GM21423 (cell line): ENCODE results near the gene BTNL3.
"Not testable (repeated sequence)": the region's sequence is repeated elsewhere in the genome, so short reads cannot be mapped to it uniquely, and the experiment has no call there.

Experiments used
- ATAC-seq: cut with Tn5 transposase; IDR thresholded peaks from one replicate; pipeline ENCODE4 v1.9.1; 2021; ENCODE audit warnings: mild to moderate bottlenecking, moderate library complexity; ENCODE audit not compliant: unreplicated experiment

BTNL3 gene

DNA sequence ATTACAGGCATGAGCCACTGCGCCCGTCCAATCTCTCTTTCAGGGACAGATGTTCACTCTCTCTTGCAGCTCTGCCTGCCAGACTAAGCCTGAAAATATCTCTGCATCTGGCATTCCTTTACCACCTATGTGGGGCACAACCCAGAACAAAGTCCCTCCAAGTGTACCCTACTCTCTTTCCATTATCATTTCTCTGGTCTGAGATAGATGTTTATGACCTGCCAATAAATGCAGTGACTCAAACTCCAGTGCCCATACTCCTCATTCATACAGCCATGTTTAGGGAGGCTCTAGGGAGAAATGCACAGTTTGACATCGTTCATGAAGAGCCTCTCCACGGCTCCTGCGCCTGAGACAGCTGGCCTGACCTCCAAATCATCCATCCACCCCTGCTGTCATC is at the start of gene BTNL3:
BTNL3 (plus strand) TSS at position 255 of the 400 bp plus-strand sequence. CDS start 183 bp downstream, outside the sequence.
- ATAC-seq, result no peak

DNA sequence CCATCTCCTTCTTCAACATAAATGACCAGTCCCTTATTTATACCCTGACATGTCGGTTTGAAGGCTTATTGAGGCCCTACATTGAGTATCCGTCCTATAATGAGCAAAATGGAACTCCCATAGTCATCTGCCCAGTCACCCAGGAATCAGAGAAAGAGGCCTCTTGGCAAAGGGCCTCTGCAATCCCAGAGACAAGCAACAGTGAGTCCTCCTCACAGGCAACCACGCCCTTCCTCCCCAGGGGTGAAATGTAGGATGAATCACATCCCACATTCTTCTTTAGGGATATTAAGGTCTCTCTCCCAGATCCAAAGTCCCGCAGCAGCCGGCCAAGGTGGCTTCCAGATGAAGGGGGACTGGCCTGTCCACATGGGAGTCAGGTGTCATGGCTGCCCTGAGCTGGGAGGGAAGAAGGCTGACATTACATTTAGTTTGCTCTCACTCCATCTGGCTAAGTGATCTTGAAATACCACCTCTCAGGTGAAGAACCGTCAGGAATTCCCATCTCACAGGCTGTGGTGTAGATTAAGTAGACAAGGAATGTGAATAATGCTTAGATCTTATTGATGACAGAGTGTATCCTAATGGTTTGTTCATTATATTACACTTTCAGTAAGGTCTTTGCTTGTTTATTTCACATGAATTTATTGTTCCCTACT is 38.2 kb upstream of the BTNL3 start:
- no peak for ATAC-seq

DNA sequence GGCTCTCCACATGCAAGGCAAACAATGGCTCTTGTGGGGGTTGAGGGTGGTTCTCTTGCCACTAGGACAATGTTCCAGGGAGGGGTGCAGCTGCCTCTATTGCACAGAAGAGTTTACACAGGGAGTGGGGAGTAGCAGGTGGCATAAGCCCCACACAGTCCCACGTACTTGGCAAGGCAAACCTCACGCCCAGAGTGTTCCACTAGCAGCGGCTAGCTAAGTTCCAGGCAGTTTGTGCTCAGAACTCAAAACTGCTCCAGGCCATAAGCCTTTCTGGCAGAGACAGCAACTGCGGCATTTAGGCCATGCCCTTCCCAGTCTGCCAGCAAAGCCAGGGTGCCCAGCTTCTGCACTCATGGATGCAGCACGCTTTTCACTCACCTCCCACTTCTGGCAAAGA is 29.0 kb upstream of the BTNL3 start:
- ATAC-seq, result no peak

GRCh38 chr5:180960209-180960608 is 28.4 kb upstream of the BTNL3 start:
- ATAC-seq, result no peak

DNA sequence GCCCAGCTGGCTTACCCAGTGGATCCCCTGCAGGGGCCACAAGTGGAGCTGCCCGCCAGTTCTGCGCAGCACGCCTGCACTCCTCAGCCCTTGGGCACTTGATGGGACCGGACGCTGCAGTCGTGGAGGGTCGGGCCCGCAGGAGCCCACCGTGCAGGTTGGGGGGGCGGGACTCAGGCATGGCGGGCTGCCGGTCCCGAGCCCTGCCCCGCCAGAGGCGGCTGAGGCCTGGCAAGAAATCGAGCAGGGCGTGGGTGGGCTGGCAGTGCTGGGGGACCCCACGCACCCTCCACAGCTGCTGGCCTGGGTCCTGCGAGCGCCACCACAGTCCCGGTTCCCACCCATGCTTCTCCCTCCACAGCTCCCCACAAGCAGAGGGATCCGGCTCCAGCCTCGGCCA is 19.2 kb upstream of the BTNL3 start:
- ATAC-seq, result no peak

DNA sequence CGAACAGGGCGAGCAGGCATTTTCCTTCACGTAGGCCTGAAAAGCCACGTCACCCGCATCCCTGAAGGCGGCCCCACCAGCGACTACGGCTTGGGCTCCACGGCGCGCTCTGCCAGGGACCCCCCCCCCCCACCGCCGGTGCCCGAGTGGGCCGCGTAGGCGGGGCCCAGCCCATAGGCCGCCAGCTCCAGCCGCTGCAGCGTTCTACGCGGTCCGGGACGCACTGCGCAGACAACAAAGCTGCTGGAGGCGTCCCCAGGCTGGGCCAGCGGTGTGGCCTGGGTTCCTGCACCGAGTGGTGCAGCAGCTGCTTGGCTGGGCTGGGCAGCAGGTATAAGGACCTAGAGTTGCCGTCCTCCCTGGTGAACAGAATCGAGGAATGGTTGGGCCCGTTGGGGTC is 18.3 kb upstream of the BTNL3 start:
- no peak for ATAC-seq

- ATAC-seq, result no peak
These were observed 17.8 kb upstream of the BTNL3 start for GRCh38 chr5:180970875-180971274.

DNA sequence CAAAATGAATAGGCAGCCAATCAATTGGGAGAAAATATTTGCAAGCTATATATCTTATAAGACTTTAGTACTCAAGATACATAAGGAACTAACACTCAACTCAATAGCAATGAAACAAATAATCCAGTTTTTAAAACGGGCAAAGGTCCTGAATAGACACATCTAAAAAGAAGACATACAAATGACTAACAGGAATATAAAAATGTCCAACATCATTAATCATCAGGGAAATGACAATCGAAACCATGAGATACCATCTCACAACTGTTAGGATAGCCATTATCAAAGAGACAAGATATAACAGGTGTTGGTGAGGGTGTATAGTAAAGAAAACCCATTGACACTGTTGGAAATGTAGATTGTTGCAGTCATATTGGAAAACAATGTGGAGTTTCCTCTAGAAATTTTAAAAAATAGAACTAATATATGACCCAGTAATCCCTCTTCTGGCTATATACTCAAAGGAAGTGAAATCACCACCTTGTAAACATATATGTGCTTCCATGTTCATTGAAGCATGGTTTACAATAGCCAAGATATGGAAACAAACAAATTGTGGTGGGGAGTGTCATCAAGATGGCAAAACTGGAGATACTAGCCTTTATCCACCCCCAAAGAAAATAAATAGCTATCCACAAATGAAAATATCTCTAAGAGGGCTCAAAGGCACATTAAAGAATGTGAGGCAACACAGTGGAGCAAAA is 13.9 kb upstream of the BTNL3 start:
- ATAC-seq, result peak; percentile 30

DNA sequence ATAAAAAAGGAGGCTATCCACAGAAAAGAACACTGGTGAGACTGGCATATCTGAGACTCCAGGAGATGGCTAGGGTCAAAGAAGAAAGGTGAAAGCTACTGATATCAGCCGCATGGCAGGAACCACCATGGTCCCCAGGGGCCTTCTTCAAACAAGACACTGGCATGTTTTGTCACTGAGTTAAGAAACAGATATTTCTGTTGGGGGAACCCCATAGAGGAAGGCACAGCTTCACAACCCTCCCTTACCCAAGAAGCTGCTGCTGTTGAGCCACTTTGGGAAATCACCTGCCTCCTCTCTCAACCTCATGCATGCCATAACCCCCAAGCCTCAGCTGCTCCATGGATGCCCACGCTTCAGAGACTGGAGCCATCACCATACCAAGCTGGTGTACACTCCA is 13.3 kb upstream of the BTNL3 start:
- peak; percentile 93 for ATAC-seq

- ATAC-seq, result no peak
These were observed 12.1 kb upstream of the BTNL3 start for GRCh38 chr5:180976518-180976917.

DNA sequence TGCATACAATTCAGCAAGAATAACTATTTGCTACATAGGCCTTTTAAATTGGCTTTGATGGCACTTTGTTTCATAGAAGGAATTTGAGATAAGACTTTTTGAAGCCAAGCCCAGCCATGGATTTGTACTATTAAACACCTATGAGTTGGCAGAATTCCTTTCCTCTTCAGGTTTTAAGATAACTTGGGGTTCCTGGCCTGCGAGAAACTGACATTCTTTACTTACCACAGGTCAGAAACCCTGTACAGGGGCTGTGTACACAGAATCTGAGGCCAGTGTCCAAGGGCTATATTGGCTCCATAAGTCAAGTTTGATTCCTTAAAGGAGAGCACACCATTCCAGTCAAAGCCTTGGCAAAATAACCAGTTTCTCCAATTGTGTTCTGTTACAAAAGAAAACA is 10.8 kb upstream of the BTNL3 start:
- no peak for ATAC-seq

DNA sequence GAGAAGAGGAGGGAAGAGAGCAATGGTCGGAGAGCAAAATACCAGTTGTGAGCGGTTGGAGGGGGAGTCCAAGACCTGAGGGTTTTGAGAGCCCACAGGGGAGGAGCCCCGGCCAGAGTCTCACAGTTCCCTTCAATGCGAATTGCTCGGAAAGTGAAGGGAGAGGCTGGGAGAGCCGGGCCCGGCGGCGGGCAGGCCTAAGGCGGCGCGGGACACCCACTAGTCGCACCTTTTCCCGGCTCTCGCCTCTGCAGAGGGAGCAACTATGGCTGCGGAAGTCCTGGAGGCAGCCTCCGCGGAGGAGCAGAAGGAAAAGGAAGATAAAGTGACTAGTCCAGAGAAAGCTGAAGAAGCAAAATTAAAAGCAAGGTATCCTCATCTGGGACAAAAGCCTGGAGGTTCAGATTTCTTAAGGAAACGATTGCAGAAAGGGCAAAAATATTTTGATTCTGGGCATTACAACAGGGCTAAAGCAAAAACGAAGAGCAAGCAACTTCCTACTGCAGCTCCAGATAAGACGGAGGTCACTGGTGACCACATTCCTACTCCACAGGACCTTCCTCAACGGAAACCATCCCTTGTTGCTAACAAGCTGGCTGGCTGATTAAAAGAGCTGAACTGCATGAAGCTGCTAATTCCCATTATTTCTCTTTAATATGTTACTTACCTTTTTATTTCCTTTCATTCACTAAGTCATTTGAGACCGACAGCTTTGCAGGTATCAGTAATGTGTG is 6.5 kb upstream of the BTNL3 start:
- no peak for ATAC-seq

DNA sequence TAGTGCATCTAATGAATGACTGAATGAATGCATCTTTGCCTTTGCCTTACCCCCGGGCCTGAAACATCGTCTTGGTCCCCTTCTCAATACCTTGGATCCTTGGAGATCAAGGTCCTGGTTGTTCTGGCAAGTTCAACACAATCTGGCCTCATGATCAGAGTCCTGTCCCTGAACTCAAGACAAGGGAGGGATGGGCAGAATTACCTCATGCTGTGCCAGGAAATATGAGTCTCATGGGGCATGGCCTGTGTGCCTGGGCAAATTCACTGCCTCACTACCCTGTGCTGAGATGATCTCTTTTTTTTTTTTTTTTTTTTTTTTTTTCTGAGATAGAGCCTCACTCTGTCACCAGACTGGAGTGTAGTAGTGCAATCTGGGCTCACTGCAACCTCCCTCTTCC is 630 bp upstream of the BTNL3 start:
- no peak for ATAC-seq

DNA sequence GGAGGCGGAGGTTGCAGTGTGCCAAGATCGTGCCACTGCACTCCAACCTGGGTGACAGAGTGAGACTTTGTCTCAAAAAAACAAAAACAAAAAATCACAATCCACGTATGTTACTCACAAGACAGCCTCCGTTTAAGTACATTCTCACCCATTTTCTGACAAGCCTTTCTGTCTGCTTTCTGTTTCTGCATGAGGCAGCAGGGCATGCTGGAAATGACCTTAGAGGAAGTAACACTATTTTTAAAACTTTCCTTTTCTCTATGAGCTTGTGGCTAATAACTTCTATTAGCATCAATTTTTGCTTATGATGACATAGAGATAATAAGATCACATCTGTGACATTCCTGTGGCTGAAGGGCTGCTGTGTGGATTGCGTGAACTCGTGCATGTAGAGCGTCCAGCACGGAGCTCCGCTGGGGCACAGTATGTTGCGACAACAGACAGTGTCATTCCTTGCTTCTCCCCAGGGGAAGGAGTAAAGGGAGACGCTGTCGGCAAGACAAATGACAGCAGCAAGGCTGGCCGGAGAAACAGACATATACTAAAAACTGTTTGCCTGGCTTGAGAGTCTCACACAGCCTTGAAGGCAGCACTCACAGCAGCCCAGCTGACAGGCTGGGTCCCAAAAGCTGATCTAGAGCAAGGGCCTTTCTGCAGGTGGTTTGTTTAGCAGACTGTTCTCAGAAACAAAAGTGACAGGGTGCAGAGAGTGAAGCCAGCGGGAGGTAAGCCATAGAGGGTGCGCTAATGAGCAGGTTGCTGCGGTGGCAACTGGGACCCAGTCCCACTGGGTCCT is 1.6 kb downstream of the BTNL3 start:
- no peak for ATAC-seq

GRCh38 chr5:180990882-180991242 is 2.2 kb downstream of the BTNL3 start:
- no peak for ATAC-seq

DNA sequence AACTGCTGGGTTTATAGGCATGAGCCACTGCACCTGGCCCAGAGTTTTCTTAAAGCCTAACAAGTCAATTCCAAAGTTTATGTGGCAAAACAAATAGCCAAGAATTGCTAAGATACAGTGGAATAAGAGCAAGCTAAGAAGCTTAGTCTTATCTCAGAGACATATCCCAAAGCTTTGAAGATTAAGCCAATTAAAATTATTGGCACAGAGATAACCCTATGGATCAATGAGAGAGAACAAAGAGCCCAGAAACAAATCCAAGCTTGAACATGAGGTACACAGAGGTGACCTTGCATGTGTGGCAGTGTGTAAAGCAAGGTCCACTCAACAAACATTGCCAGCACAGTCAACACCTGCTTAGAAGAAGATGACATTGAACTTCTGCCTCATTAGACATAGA is 13.3 kb downstream of the BTNL3 start:
- no peak for ATAC-seq

GRCh38 chr5:181005791-181006190 is 17.1 kb downstream of the BTNL3 start:
- ATAC-seq, result no peak

DNA sequence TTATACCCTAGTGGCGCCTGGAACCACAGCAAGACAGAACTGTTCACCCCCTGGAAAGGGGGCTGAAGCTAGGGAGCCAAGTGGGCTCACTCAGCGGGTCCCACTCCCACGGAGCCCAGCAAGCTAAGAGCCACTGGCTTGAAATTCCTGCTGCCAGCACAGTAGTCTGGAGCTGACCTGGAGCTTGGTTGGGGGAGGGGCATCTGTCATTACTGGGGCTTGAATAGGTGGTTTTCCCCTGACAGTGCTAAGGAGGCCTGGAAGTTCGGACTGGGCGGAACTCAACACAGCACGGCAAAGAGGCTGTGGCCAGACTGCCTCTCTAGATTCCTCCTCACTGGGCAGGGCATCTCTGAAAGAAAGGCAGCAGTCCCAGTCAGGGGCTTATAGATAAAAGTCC is 19.5 kb downstream of the BTNL3 start:
- no peak for ATAC-seq

DNA sequence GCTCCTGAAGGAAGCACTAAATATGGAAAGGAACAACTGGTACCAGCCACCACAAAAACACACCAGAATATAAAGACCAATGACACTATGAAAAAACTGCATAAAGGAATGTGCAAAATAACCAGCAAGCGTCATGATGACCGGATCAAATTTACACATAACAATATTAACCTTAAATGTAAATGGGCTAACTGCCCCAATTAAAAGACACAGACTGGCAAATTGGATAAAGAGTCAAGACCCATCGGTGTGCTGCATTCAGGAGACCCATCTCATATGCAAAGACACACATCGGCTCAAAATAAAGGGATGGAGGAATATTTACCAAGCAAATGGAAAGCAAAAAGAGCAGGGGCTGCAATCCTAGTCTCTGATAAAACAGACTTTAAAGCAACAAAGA is 21.4 kb downstream of the BTNL3 start:
- ATAC-seq, result not testable (repeated sequence)

DNA sequence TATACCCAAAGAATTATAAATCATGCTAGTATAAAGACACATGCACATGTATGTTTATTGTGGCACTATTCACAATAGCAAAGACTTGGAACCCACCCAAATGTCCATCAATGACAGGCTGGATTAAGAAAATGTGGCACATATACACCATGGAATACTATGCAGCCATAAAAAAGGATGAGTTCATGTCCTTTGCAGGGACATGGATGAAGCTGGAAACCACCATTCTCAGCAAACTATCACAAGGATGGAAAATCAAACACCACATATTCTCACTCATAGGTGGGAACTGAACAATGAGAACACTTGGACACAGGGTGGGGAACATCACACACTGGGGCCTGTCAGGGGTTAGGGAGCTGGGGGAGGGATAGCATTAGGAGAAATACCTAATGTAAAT is 26.0 kb downstream of the BTNL3 start:
- not testable (repeated sequence) for ATAC-seq

GRCh38 chr5:181017448-181017847 is 28.8 kb downstream of the BTNL3 start:
- not testable (repeated sequence) for ATAC-seq
